ENCODE measurements around the gene MPZL1. TPM values are rescaled to one million over a fixed set of nuclear protein-coding genes. Genes with fewer than 3 reads are reported as not detected.

The MPZL1 gene
- total RNA-seq, 1 experiment from 2014 or later = 52.9 TPM

DNA sequence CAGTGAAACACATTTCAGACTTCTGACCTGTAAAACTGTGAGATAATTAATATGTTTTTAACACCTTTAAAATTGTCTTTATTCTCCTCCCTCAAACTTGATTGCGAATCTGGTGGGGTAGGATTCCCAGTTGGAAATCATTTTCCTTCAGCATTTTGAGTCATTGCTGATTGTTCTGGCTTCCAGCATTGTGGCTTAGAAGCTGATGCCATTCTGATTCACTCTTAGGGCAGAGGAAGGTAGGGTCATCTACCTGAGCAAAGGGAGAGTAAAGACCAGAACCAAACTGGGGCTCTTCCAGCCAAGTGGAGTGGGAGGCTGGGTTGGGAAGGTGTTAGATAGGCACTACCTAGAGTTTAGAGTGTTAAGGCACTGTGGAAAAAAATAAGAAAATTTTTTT is 61.2 kb downstream of the MPZL1 start:
- no peaks in the 10 kb centered on the region for H3K4me1 ChIP-seq (ENCODE audit: control insufficient read depth in 1 of 2, insufficient read depth in 2 of 2, low read length in 2 of 2)
- no peaks in the 10 kb centered on the region for H3K79me2 ChIP-seq (ENCODE audit: insufficient read depth, low read length)
- POLR2A ChIA-PET = no interaction called here
- DNase-seq (ENCODE audit: low read depth, low spot score) (no peak), ATAC-seq (no peak)
- BruUV-seq (replicated peaks) = no TSS peak
- TF ChIP-seq EGR1 (IDR thresholded peaks at IDR 0.05; ENCODE audit: low read depth) (no peak), RAD21 (IDR thresholded peaks at IDR 0.05; ENCODE audit: low read depth) (no peak)
- no peak overlapping the region for H2AFZ ChIP-seq (ENCODE audit: low read depth, low read length, poor library complexity, severe bottlenecking)
- intact Hi-C loops (cut with micrococcal nuclease) = no loop called here
- H3K27me3 ChIP-seq (ENCODE audit: insufficient read depth, low read length) = no peaks in the 10 kb centered on the region
- H3K4me3 ChIP-seq (replicated peaks in 1 of 2; ENCODE audit: low read depth in 1 of 2, low read length in 2 of 2) = no peak overlapping the region
- CTCF ChIA-PET = no interaction called here
- H3K27ac ChIP-seq (ENCODE audit: low read depth, low read length) = no peak overlapping the region
- H3K9me2 ChIP-seq (ENCODE audit: insufficient read depth) = no peaks in the 10 kb centered on the region
- H4K20me1 ChIP-seq (ENCODE audit: insufficient read depth) = no peaks in the 10 kb centered on the region
- H3K9ac ChIP-seq (ENCODE audit: low read length) = no peak overlapping the region
- no peaks in the 10 kb centered on the region for H3K9me3 ChIP-seq (ENCODE audit: control insufficient read depth in 1 of 2, insufficient read depth in 1 of 2, low read depth in 1 of 2, low read length in 2 of 2)
- H3K4me2 ChIP-seq (ENCODE audit: low read length) = no peak overlapping the region
- peaks cover 0 to 10% of the 10 kb centered on the region in 2 experiments; a peak in 2 of 4 replicates for H3K36me3 ChIP-seq (ENCODE audit: control insufficient read depth in 1 of 2, insufficient read depth in 2 of 2, low read length in 2 of 2)
- RAD21 ChIA-PET (ENCODE audit: low non-redundant PET in 1 of 2, low total read pairs in 2 of 2, uncharacterized antibody in 2 of 2, unreplicated experiment in 2 of 2) = no interaction called here

DNA sequence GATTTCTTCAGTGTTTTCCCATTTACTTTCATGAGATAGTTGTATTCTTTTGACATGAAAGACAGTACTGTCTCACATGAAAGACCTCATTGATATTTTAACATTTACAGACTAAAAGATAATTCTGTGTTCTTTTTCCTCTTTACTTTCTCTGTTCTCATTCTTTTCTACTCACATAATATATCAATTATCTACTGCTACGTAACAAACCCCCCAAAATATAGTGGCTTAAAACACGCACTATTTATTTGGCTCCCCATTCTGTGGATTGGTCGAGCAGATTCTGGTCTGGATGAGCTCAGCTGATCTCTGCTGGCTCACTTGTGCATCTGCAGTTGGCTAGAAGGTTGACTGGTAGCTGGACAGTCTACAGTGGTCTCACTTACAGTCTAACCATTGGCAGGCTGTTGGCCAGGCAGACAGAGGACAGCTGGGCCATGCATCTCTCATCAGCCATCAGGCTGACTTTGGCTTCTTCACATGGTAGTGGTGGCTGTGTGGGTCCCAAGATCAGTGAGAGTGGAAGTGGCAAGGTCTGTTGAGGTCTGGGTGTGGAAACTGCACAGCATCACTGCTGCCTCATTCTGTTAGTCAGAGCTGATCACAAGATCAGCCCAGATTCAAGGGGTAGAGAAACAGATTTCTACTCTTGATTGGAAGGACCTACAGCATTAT is 63.2 kb downstream of the MPZL1 start:
- H3K9me2 ChIP-seq (ENCODE audit: insufficient read depth) = no peaks in the 10 kb centered on the region
- POLR2A ChIA-PET = no interaction called here
- H3K9ac ChIP-seq (ENCODE audit: low read length) = no peak overlapping the region
- H3K27ac ChIP-seq (ENCODE audit: low read depth, low read length) = no peak overlapping the region
- H3K79me2 ChIP-seq (ENCODE audit: insufficient read depth, low read length) = no peaks in the 10 kb centered on the region
- no peak overlapping the region for H2AFZ ChIP-seq (ENCODE audit: low read depth, low read length, poor library complexity, severe bottlenecking)
- ATAC-seq = no peak
- no peaks in the 10 kb centered on the region for H3K27me3 ChIP-seq (ENCODE audit: insufficient read depth, low read length)
- RAD21 ChIA-PET (ENCODE audit: low non-redundant PET in 1 of 2, low total read pairs in 2 of 2, uncharacterized antibody in 2 of 2, unreplicated experiment in 2 of 2) = no interaction called here
- BruUV-seq (replicated peaks) = no TSS peak
- no peaks in the 10 kb centered on the region for H3K9me3 ChIP-seq (ENCODE audit: control insufficient read depth in 1 of 2, insufficient read depth in 1 of 2, low read depth in 1 of 2, low read length in 2 of 2)
- peaks cover 3 to 25% of the 10 kb centered on the region in 2 experiments; a peak in 2 of 4 replicates for H3K36me3 ChIP-seq (ENCODE audit: control insufficient read depth in 1 of 2, insufficient read depth in 2 of 2, low read length in 2 of 2)
- no peak for DNase-seq (ENCODE audit: low read depth, low spot score)
- H3K4me3 ChIP-seq (replicated peaks in 1 of 2; ENCODE audit: low read depth in 1 of 2, low read length in 2 of 2) = no peak overlapping the region
- no peaks in the 10 kb centered on the region for H3K4me1 ChIP-seq (ENCODE audit: control insufficient read depth in 1 of 2, insufficient read depth in 2 of 2, low read length in 2 of 2)
- CTCF ChIA-PET = no interaction called here
- intact Hi-C loops (cut with micrococcal nuclease) = no loop called here
- H3K4me2 ChIP-seq (ENCODE audit: low read length) = no peak overlapping the region
- H4K20me1 ChIP-seq (ENCODE audit: insufficient read depth) = no peaks in the 10 kb centered on the region
- TF ChIP-seq EZH2 (IDR thresholded peaks at IDR 0.05) (no peak), SRF (IDR thresholded peaks at IDR 0.05; ENCODE audit: low read depth) (no peak), EZH2phosphoT487 (IDR thresholded peaks at IDR 0.05; ENCODE audit: borderline replicate concordance) (no peak), SP1 (IDR thresholded peaks at IDR 0.05; ENCODE audit: low read depth) (no peak), CEBPB (IDR thresholded peaks at IDR 0.05; ENCODE audit: low read depth) (no peak), POLR2AphosphoS5 (IDR thresholded peaks at IDR 0.05; ENCODE audit: low read depth, low read length) (no peak), POLR2A (IDR thresholded peaks at IDR 0.05; ENCODE audit: borderline replicate concordance, extremely low read depth, insufficient read depth, insufficient read length) (no peak), ELF1 (IDR thresholded peaks at IDR 0.05; ENCODE audit: borderline replicate concordance, low read depth) (no peak), SIN3A (IDR thresholded peaks at IDR 0.05; ENCODE audit: low read depth) (no peak), CBX3 (IDR thresholded peaks at IDR 0.05; ENCODE audit: low read depth) (no peak), TCF7L2 (IDR thresholded peaks at IDR 0.05; ENCODE audit: borderline replicate concordance, extremely low read depth, insufficient read depth, insufficient read length) (no peak), ZNF274 (IDR thresholded peaks at IDR 0.05; ENCODE audit: low read depth, low read length) (no peak), ZFX (IDR thresholded peaks at IDR 0.05) (no peak)
- TF ChIP-seq, protein P1, sequence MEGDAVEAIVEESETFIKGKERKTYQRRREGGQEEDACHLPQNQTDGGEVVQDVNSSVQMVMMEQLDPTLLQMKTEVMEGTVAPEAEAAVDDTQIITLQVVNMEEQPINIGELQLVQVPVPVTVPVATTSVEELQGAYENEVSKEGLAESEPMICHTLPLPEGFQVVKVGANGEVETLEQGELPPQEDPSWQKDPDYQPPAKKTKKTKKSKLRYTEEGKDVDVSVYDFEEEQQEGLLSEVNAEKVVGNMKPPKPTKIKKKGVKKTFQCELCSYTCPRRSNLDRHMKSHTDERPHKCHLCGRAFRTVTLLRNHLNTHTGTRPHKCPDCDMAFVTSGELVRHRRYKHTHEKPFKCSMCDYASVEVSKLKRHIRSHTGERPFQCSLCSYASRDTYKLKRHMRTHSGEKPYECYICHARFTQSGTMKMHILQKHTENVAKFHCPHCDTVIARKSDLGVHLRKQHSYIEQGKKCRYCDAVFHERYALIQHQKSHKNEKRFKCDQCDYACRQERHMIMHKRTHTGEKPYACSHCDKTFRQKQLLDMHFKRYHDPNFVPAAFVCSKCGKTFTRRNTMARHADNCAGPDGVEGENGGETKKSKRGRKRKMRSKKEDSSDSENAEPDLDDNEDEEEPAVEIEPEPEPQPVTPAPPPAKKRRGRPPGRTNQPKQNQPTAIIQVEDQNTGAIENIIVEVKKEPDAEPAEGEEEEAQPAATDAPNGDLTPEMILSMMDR (IDR thresholded peaks at IDR 0.05 in 2 of 3, conservative IDR thresholded peaks at IDR 0.05 in 1 of 3; ENCODE audit: borderline replicate concordance in 1 of 3, insufficient read depth in 1 of 3, low read depth in 2 of 3, low read length in 2 of 3) = no peak
- TF ChIP-seq, protein P2, sequence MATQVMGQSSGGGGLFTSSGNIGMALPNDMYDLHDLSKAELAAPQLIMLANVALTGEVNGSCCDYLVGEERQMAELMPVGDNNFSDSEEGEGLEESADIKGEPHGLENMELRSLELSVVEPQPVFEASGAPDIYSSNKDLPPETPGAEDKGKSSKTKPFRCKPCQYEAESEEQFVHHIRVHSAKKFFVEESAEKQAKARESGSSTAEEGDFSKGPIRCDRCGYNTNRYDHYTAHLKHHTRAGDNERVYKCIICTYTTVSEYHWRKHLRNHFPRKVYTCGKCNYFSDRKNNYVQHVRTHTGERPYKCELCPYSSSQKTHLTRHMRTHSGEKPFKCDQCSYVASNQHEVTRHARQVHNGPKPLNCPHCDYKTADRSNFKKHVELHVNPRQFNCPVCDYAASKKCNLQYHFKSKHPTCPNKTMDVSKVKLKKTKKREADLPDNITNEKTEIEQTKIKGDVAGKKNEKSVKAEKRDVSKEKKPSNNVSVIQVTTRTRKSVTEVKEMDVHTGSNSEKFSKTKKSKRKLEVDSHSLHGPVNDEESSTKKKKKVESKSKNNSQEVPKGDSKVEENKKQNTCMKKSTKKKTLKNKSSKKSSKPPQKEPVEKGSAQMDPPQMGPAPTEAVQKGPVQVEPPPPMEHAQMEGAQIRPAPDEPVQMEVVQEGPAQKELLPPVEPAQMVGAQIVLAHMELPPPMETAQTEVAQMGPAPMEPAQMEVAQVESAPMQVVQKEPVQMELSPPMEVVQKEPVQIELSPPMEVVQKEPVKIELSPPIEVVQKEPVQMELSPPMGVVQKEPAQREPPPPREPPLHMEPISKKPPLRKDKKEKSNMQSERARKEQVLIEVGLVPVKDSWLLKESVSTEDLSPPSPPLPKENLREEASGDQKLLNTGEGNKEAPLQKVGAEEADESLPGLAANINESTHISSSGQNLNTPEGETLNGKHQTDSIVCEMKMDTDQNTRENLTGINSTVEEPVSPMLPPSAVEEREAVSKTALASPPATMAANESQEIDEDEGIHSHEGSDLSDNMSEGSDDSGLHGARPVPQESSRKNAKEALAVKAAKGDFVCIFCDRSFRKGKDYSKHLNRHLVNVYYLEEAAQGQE (IDR thresholded peaks at IDR 0.05; ENCODE audit: low read depth) = no peak
